GM23338 (cell line): ENCODE data around the gene DMD. TPM values are rescaled to one million over a fixed set of nuclear protein-coding genes. Genes with fewer than 3 reads are reported as not detected.
A peak's percentile ranks its signal among the peaks of the same experiment; 100 is the strongest.

Source experiments
- ATAC-seq: fragments of 200-7000 bp; cut with Tn5 transposase; 3 replicates; pipeline ENCODE4 v1.9.1; 2020
- DNase-seq: peaks from one replicate; pipeline ENCODE4 v3.0.0-alpha.2; 2015; ENCODE audit warnings: low spot score
- H2AFZ ChIP-seq: fragments of 200-600 bp; sonication (generic); 2 replicates; pipeline ENCODE4 v1.8.0; 2016; ENCODE audit warnings: antibody characterized with exemption, mild to moderate bottlenecking, moderate library complexity
- H3F3A ChIP-seq: fragments of 200-600 bp; sonication (generic); replicated peaks from 2 replicates; pipeline ENCODE4 v1.8.0; 2017; ENCODE audit warnings: antibody characterized with exemption, mixed run types, low read depth
- H3K27ac ChIP-seq: fragments of 200-600 bp; sonication (generic); 2 replicates; pipeline ENCODE4 v1.6.1; 2016; ENCODE audit warnings: low read depth
- H3K27me3 ChIP-seq: fragments of 200-600 bp; sonication (generic); 2 replicates; pipeline ENCODE4 v1.8.0; 2016; ENCODE audit warnings: mild to moderate bottlenecking, mixed run types, moderate library complexity; ENCODE audit not compliant: insufficient read depth
- H3K36me3 ChIP-seq: fragments of 200-600 bp; sonication (generic); 2 replicates; pipeline ENCODE4 v1.8.0; 2016; ENCODE audit warnings: mild to moderate bottlenecking; ENCODE audit not compliant: insufficient read depth
- H3K4me1 ChIP-seq: fragments of 200-600 bp; sonication (generic); 2 replicates; pipeline ENCODE4 v1.8.0; 2016; ENCODE audit warnings: mild to moderate bottlenecking, moderate library complexity; ENCODE audit not compliant: insufficient read depth
- H3K4me2 ChIP-seq: fragments of 200-600 bp; sonication (generic); 2 replicates; pipeline ENCODE4 v1.7.1; 2017; ENCODE audit warnings: mixed run types
- H3K4me3 ChIP-seq: fragments of 200-600 bp; sonication (generic); 2 replicates; pipeline ENCODE4 v1.6.1; 2016; ENCODE audit warnings: mixed run types
- H3K79me2 ChIP-seq: fragments of 200-600 bp; sonication (generic); replicated peaks from 2 replicates; pipeline ENCODE4 v1.8.0; 2017; ENCODE audit warnings: mild to moderate bottlenecking; ENCODE audit not compliant: insufficient read depth
- H3K9me2 ChIP-seq: fragments of 200-600 bp; sonication (generic); 2 replicates; pipeline ENCODE4 v1.8.0; 2017; ENCODE audit not compliant: insufficient read depth
- H4K20me1 ChIP-seq: fragments of 200-600 bp; sonication (generic); replicated peaks from 2 replicates; pipeline ENCODE4 v1.8.0; 2017; ENCODE audit warnings: mild to moderate bottlenecking; ENCODE audit not compliant: insufficient read depth
- H3K27ac Mint-ChIP-seq: 2 replicates; pipeline ENCODE4 v1.8.0; 2020; ENCODE audit warnings: inconsistent platforms, mild to moderate bottlenecking, moderate library complexity, mixed read lengths
- H3K27me3 Mint-ChIP-seq: 3 replicates; pipeline ENCODE4 v1.8.0; 2022; ENCODE audit warnings: low read depth, mild to moderate bottlenecking, moderate library complexity, mixed read lengths, inconsistent platforms; ENCODE audit not compliant: insufficient read depth, poor library complexity
- H3K36me3 Mint-ChIP-seq: 3 replicates; pipeline ENCODE4 v1.8.0; 2021; ENCODE audit warnings: low read depth, mild to moderate bottlenecking, inconsistent platforms, moderate library complexity, mixed read lengths
- H3K4me1 Mint-ChIP-seq: 3 replicates; pipeline ENCODE4 v1.8.0; 2020; ENCODE audit warnings: mild to moderate bottlenecking, inconsistent platforms, mixed read lengths
- H3K4me3 Mint-ChIP-seq: 3 replicates; pipeline ENCODE4 v1.8.0; 2021; ENCODE audit warnings: moderate library complexity, mild to moderate bottlenecking, inconsistent platforms, mixed read lengths
- H3K9me3 Mint-ChIP-seq: 3 replicates; pipeline ENCODE4 v1.8.0; 2020; ENCODE audit warnings: moderate library complexity, mild to moderate bottlenecking, inconsistent platforms, mixed read lengths
- CREB1 ChIP-seq: fragments of 250-450 bp; sonication (Bioruptor Pico); IDR thresholded peaks from 2 replicates; pipeline ENCODE4 v1.5.0; 2020; ENCODE audit warnings: low read depth, mild to moderate bottlenecking, moderate library complexity
- EZH2 ChIP-seq: fragments of 200-600 bp; sonication (generic); IDR thresholded peaks from one replicate; pipeline ENCODE4 v1.8.0; 2017; ENCODE audit warnings: antibody characterized with exemption, mild to moderate bottlenecking, low read depth; ENCODE audit not compliant: unreplicated experiment
- EZH2phosphoT487 ChIP-seq: fragments of 200-600 bp; sonication (generic); IDR thresholded peaks from one replicate; pipeline ENCODE4 v1.8.1; 2018; ENCODE audit warnings: antibody characterized with exemption; ENCODE audit not compliant: unreplicated experiment
- JUNB ChIP-seq: IDR thresholded peaks from one replicate; pipeline ENCODE4 v1.6.1; 2016; ENCODE audit warnings: antibody characterized with exemption; ENCODE audit not compliant: unreplicated experiment
- NANOG ChIP-seq: IDR thresholded peaks from 2 replicates; pipeline ENCODE4 v1.6.1; 2016; ENCODE audit warnings: antibody characterized with exemption, borderline replicate concordance
- POLR2AphosphoS5 ChIP-seq: IDR thresholded peaks from 2 replicates; pipeline ENCODE4 v1.6.1; 2016; ENCODE audit warnings: antibody characterized with exemption, low read depth
- STAT1 ChIP-seq: IDR thresholded peaks from one replicate; pipeline ENCODE4 v1.6.1; 2016; ENCODE audit warnings: antibody characterized with exemption; ENCODE audit not compliant: unreplicated experiment
- ZNF114 ChIP-seq: fragments of 250-450 bp; sonication (Bioruptor Pico); IDR thresholded peaks from 2 replicates; pipeline ENCODE4 v1.5.0; 2020; ENCODE audit warnings: mild to moderate bottlenecking, moderate library complexity
- ZNF331 ChIP-seq: fragments of 250-450 bp; sonication (Bioruptor Pico); IDR thresholded peaks from 2 replicates; pipeline ENCODE4 v1.5.0; 2020; ENCODE audit warnings: low read depth, mild to moderate bottlenecking, moderate library complexity
- polyA plus RNA-seq: library from polyadenylated mRNA; unstranded; fragments of >200 nt; fragmentation: Nextera tagmentation; extraction: Ambion mirVana; gene quantifications from 2 replicates; pipeline ENCODE4 v1.2.1, GENCODE V29; 2016
- total RNA-seq: library from RNA; depleted of rRNA; stranded (reverse); fragments of >200 nt; shearing (Covaris generic); gene quantifications from 2 replicates; pipeline ENCODE4 v1.2.3, GENCODE V29; 2014
- TF ChIP-seq, protein P1 (sequence below): IDR thresholded peaks from 2 replicates; pipeline ENCODE4 v1.6.1; 2016; ENCODE audit warnings: antibody characterized with exemption
- TF ChIP-seq, protein P2 (sequence below): IDR thresholded peaks from one replicate; pipeline ENCODE4 v1.6.1; 2018; ENCODE audit warnings: antibody characterized with exemption; ENCODE audit not compliant: unreplicated experiment
- TF ChIP-seq, protein P3 (sequence below), 2 experiments: fragments of 200-600 bp in 1 of 2; sonication (generic) in 1 of 2; conservative IDR thresholded peaks; 2 replicates each; pipeline versions ENCODE4 v1.5.1 to v1.6.1; 2016 to 2017; ENCODE audit warnings: antibody characterized with exemption in 2 of 2, low read depth in 2 of 2, mild to moderate bottlenecking in 2 of 2, moderate library complexity in 1 of 2
- TF ChIP-seq, protein P4 (sequence below): fragments of 250-450 bp; sonication (Bioruptor Pico); IDR thresholded peaks from 2 replicates; pipeline ENCODE4 v1.5.0; 2020; ENCODE audit warnings: mild to moderate bottlenecking, moderate library complexity

Gene DMD
- total and polyA plus RNA-seq, 2 experiments from 2014 or later = 4.5 to 7.6 TPM

GRCh38 chrX:31580227-31580626 is 1631.1 kb downstream of the DMD start:
- Histone ChIP-seq H3K79me2 (no peaks in the 10 kb centered on the region), H3F3A (no peaks in the 10 kb centered on the region), H3K9me2 (no peaks in the 10 kb centered on the region), H3K27ac (peak overlapping the region; percentile 65), H3K27me3 (no peaks in the 10 kb centered on the region), H2AFZ (no peak overlapping the region), H3K4me3 (no peak overlapping the region), H3K4me2 (peak overlapping the region; percentile 49; the same call in 1 of the 2 replicates), H3K4me1 (peaks cover 12% of the 10 kb centered on the region), H4K20me1 (no peaks in the 10 kb centered on the region), H3K36me3 (no peaks in the 10 kb centered on the region)
- peak; percentile 8 for DNase-seq
- Mint-ChIP-seq H3K4me1 (peaks cover 5% of the 10 kb centered on the region), H3K9me3 (peaks cover 3% of the 10 kb centered on the region; the same call in 2 of the 3 replicates), H3K36me3 (no peaks in the 10 kb centered on the region), H3K27me3 (no peaks in the 10 kb centered on the region), H3K4me3 (no peak overlapping the region), H3K27ac (no peak overlapping the region)
- TF ChIP-seq JUNB (no peak), NANOG (no peak), EZH2 (no peak), EZH2phosphoT487 (no peak), CREB1 (CRISPR knock-in tag) (no peak), POLR2AphosphoS5 (no peak), ZNF114 (CRISPR knock-in tag) (no peak), ZNF331 (CRISPR knock-in tag) (no peak), STAT1 (no peak)
- TF ChIP-seq, protein P1, sequence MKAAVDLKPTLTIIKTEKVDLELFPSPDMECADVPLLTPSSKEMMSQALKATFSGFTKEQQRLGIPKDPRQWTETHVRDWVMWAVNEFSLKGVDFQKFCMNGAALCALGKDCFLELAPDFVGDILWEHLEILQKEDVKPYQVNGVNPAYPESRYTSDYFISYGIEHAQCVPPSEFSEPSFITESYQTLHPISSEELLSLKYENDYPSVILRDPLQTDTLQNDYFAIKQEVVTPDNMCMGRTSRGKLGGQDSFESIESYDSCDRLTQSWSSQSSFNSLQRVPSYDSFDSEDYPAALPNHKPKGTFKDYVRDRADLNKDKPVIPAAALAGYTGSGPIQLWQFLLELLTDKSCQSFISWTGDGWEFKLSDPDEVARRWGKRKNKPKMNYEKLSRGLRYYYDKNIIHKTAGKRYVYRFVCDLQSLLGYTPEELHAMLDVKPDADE = no peak
- TF ChIP-seq, protein P2, sequence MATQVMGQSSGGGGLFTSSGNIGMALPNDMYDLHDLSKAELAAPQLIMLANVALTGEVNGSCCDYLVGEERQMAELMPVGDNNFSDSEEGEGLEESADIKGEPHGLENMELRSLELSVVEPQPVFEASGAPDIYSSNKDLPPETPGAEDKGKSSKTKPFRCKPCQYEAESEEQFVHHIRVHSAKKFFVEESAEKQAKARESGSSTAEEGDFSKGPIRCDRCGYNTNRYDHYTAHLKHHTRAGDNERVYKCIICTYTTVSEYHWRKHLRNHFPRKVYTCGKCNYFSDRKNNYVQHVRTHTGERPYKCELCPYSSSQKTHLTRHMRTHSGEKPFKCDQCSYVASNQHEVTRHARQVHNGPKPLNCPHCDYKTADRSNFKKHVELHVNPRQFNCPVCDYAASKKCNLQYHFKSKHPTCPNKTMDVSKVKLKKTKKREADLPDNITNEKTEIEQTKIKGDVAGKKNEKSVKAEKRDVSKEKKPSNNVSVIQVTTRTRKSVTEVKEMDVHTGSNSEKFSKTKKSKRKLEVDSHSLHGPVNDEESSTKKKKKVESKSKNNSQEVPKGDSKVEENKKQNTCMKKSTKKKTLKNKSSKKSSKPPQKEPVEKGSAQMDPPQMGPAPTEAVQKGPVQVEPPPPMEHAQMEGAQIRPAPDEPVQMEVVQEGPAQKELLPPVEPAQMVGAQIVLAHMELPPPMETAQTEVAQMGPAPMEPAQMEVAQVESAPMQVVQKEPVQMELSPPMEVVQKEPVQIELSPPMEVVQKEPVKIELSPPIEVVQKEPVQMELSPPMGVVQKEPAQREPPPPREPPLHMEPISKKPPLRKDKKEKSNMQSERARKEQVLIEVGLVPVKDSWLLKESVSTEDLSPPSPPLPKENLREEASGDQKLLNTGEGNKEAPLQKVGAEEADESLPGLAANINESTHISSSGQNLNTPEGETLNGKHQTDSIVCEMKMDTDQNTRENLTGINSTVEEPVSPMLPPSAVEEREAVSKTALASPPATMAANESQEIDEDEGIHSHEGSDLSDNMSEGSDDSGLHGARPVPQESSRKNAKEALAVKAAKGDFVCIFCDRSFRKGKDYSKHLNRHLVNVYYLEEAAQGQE = no peak
- TF ChIP-seq, protein P3, sequence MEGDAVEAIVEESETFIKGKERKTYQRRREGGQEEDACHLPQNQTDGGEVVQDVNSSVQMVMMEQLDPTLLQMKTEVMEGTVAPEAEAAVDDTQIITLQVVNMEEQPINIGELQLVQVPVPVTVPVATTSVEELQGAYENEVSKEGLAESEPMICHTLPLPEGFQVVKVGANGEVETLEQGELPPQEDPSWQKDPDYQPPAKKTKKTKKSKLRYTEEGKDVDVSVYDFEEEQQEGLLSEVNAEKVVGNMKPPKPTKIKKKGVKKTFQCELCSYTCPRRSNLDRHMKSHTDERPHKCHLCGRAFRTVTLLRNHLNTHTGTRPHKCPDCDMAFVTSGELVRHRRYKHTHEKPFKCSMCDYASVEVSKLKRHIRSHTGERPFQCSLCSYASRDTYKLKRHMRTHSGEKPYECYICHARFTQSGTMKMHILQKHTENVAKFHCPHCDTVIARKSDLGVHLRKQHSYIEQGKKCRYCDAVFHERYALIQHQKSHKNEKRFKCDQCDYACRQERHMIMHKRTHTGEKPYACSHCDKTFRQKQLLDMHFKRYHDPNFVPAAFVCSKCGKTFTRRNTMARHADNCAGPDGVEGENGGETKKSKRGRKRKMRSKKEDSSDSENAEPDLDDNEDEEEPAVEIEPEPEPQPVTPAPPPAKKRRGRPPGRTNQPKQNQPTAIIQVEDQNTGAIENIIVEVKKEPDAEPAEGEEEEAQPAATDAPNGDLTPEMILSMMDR (conservative IDR thresholded peaks at IDR 0.05; ENCODE audit: low read depth in 2 of 2) = no peak
- TF ChIP-seq, protein P4, sequence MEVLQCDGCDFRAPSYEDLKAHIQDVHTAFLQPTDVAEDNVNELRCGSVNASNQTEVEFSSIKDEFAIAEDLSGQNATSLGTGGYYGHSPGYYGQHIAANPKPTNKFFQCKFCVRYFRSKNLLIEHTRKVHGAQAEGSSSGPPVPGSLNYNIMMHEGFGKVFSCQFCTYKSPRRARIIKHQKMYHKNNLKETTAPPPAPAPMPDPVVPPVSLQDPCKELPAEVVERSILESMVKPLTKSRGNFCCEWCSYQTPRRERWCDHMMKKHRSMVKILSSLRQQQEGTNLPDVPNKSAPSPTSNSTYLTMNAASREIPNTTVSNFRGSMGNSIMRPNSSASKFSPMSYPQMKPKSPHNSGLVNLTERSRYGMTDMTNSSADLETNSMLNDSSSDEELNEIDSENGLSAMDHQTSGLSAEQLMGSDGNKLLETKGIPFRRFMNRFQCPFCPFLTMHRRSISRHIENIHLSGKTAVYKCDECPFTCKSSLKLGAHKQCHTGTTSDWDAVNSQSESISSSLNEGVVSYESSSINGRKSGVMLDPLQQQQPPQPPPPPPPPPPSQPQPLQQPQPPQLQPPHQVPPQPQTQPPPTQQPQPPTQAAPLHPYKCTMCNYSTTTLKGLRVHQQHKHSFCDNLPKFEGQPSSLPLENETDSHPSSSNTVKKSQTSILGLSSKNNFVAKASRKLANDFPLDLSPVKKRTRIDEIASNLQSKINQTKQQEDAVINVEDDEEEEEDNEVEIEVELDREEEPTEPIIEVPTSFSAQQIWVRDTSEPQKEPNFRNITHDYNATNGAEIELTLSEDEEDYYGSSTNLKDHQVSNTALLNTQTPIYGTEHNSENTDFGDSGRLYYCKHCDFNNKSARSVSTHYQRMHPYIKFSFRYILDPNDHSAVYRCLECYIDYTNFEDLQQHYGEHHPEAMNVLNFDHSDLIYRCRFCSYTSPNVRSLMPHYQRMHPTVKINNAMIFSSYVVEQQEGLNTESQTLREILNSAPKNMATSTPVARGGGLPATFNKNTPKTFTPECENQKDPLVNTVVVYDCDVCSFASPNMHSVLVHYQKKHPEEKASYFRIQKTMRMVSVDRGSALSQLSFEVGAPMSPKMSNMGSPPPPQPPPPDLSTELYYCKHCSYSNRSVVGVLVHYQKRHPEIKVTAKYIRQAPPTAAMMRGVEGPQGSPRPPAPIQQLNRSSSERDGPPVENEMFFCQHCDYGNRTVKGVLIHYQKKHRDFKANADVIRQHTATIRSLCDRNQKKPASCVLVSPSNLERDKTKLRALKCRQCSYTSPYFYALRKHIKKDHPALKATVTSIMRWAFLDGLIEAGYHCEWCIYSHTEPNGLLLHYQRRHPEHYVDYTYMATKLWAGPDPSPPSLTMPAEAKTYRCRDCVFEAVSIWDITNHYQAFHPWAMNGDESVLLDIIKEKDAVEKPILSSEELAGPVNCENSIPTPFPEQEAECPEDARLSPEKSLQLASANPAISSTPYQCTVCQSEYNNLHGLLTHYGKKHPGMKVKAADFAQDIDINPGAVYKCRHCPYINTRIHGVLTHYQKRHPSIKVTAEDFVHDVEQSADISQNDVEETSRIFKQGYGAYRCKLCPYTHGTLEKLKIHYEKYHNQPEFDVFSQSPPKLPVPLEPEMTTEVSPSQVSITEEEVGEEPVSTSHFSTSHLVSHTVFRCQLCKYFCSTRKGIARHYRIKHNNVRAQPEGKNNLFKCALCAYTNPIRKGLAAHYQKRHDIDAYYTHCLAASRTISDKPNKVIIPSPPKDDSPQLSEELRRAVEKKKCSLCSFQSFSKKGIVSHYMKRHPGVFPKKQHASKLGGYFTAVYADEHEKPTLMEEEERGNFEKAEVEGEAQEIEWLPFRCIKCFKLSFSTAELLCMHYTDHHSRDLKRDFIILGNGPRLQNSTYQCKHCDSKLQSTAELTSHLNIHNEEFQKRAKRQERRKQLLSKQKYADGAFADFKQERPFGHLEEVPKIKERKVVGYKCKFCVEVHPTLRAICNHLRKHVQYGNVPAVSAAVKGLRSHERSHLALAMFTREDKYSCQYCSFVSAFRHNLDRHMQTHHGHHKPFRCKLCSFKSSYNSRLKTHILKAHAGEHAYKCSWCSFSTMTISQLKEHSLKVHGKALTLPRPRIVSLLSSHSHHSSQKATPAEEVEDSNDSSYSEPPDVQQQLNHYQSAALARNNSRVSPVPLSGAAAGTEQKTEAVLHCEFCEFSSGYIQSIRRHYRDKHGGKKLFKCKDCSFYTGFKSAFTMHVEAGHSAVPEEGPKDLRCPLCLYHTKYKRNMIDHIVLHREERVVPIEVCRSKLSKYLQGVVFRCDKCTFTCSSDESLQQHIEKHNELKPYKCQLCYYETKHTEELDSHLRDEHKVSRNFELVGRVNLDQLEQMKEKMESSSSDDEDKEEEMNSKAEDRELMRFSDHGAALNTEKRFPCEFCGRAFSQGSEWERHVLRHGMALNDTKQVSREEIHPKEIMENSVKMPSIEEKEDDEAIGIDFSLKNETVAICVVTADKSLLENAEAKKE (CRISPR knock-in tag) = no peak
- no peak for ATAC-seq
